ENCODE data around the gene GRIA4.

GRIA4 gene

DNA sequence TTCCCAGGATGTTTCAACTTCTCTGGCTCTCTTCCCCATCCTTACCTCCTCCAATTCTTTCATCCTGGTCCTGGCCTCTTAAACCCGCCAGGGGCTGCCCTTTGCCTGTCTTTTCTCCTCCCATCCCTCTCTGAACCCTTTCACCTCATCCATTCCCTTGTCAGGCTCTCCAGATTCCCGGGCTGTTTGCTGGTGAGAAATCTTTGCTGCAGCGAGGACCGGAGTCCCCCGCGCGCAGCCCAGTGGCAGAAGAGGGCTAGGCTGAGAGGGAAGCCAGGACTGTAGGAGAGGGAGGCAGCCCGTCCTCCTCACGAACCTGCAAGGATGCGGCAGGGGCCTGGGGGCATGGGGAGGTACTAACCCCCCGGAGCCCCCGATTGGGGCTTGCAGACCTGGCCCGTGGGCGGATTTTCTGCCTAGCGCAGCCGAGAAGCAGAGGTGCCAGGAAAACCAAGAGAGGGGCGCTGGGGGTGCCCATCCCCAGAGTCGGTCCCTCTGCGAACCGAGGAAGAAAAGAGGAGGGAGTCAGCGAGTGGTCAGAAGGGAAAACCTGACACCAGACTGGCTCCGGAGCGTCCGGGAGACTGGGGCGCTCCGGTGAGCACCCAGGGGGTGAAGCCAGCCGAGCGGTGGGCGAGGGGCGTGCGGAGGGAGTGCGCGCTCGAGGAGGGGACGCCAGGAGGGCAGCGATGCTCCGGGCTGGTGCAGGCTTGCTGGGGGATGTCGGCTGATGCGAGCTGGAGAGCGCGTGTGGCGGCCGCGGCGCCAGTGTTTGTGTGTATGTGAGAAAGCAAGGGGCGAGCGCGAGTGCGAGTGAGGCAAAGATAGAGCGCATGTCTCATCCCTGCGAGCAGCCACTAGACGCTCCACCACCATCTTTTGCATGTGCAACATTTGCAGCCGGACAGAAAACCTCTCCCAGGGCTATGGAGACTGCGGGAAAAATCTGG lies at the start of gene GRIA4:
GRIA4 (plus strand) TSS at position 242 of the 950 bp plus-strand sequence. CDS start 925 bp downstream, outside the sequence.
- H3K4me3 ChIP-seq (ENCODE audit: low read depth, low read length): no peak within 1 kb of the TSS
- TF ChIP-seq, protein P1, sequence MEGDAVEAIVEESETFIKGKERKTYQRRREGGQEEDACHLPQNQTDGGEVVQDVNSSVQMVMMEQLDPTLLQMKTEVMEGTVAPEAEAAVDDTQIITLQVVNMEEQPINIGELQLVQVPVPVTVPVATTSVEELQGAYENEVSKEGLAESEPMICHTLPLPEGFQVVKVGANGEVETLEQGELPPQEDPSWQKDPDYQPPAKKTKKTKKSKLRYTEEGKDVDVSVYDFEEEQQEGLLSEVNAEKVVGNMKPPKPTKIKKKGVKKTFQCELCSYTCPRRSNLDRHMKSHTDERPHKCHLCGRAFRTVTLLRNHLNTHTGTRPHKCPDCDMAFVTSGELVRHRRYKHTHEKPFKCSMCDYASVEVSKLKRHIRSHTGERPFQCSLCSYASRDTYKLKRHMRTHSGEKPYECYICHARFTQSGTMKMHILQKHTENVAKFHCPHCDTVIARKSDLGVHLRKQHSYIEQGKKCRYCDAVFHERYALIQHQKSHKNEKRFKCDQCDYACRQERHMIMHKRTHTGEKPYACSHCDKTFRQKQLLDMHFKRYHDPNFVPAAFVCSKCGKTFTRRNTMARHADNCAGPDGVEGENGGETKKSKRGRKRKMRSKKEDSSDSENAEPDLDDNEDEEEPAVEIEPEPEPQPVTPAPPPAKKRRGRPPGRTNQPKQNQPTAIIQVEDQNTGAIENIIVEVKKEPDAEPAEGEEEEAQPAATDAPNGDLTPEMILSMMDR (IDR thresholded peaks at IDR 0.05; ENCODE audit: borderline replicate concordance, insufficient read depth, low read depth, low read length): no peak

GRCh38 chr11:105573091-105573490 lies 36.8 kb upstream of the GRIA4 start:
- H3K4me3 ChIP-seq (ENCODE audit: low read depth, low read length): no peak overlapping the region
- TF ChIP-seq, protein P1 (IDR thresholded peaks at IDR 0.05; ENCODE audit: borderline replicate concordance, insufficient read depth, low read depth, low read length): no peak

GRCh38 chr11:105574974-105575373 lies 34.9 kb upstream of the GRIA4 start:
- H3K4me3 ChIP-seq (ENCODE audit: low read depth, low read length): no peak overlapping the region
- TF ChIP-seq, protein P1 (IDR thresholded peaks at IDR 0.05; ENCODE audit: borderline replicate concordance, insufficient read depth, low read depth, low read length): no peak

DNA sequence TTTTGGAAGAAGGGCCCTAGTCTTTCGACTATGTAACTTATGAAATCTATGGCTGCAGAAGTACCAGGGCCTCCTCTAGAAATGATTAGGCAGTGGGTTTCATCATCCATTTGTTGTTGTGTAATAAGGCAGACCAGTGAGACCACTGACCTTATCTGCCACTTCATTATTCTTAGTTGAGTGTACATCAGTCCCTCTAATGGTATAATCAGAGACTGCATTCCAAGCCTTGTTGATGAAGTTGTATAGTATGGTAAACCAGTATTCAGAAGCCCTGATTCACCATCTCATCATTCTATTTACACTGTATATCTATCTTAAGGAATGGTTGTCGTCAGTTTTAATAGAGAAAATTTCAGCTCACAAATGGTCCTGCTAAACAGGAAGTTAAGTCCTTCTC lies 32.2 kb upstream of the GRIA4 start:
- TF ChIP-seq, protein P1 (IDR thresholded peaks at IDR 0.05; ENCODE audit: borderline replicate concordance, insufficient read depth, low read depth, low read length): no peak
- H3K4me3 ChIP-seq (ENCODE audit: low read depth, low read length): no peak overlapping the region

GRCh38 chr11:105579111-105579510 lies 30.8 kb upstream of the GRIA4 start:
- TF ChIP-seq, protein P1 (IDR thresholded peaks at IDR 0.05; ENCODE audit: borderline replicate concordance, insufficient read depth, low read depth, low read length): no peak

GRCh38 chr11:105582497-105582896 lies 27.4 kb upstream of the GRIA4 start:
- TF ChIP-seq, protein P1 (IDR thresholded peaks at IDR 0.05; ENCODE audit: borderline replicate concordance, insufficient read depth, low read depth, low read length): no peak
- H3K4me3 ChIP-seq (ENCODE audit: low read depth, low read length): no peak overlapping the region

More at GRCh38 chr11:105579111-105579510, 30.8 kb upstream of the GRIA4 start:
- no peak overlapping the region for H3K4me3 ChIP-seq (ENCODE audit: low read depth, low read length)

GRCh38 chr11:105588001-105588400 lies 21.9 kb upstream of the GRIA4 start:
- H3K4me3 ChIP-seq (ENCODE audit: low read depth, low read length): no peak overlapping the region
- TF ChIP-seq, protein P1 (IDR thresholded peaks at IDR 0.05; ENCODE audit: borderline replicate concordance, insufficient read depth, low read depth, low read length): no peak
